ENCODE data around the gene ZBTB47.

ZBTB47 gene

GRCh38 chr3:42693530-42693930, 40.0 kb downstream of the ZBTB47 start:
- H3K27me3 ChIP-seq (ENCODE audit: insufficient read depth, low read length, poor library complexity) = no peaks in the 10 kb centered on the region
- no peak overlapping the region for H2BK15ac ChIP-seq (replicated peaks; ENCODE audit: low read depth)
- H4K5ac ChIP-seq (ENCODE audit: low read length) = no peak overlapping the region

DNA sequence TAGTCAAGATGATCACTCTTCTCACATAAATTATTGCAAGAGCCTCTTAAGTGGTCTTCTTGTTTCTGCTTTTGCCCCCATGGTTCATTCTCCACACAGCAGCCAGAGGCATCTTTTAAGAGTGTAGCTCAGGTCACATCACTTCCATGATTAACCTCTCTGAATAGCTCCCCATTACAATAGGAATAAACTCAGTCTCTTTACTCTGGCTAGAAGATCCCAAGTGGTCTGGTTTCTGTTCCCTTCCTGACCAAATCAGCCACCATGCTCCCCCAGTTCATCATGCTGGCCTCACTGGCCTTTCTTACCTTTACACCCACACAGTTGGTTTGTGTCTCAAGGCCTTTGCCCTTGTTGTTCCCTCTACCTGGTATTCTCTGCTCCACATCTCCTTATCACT, 40.9 kb downstream of the ZBTB47 start:
- Histone ChIP-seq H3K4me3 (ENCODE audit: low read length) (no peak overlapping the region), H2BK120ac (ENCODE audit: low read depth, low read length) (no peak overlapping the region), H2BK15ac (replicated peaks; ENCODE audit: low read depth) (no peak overlapping the region), H3K23ac (ENCODE audit: low read length) (no peak overlapping the region), H3K27ac (ENCODE audit: low read depth, low read length) (no peak overlapping the region), H3K79me1 (ENCODE audit: low read length) (no peaks in the 10 kb centered on the region), H3K56ac (ENCODE audit: low read length) (no peak overlapping the region), H3K4me1 (ENCODE audit: control insufficient read depth, low read depth, low read length) (no peaks in the 10 kb centered on the region), H4K8ac (ENCODE audit: low read depth, low read length) (no peak overlapping the region), H2BK5ac (ENCODE audit: low read length) (no peak overlapping the region), H3K36me3 (ENCODE audit: control insufficient read depth, insufficient read depth, low read length) (no peaks in the 10 kb centered on the region), H3K9ac (ENCODE audit: low read length) (no peak overlapping the region), H4K5ac (ENCODE audit: low read length) (no peak overlapping the region), H2AK5ac (ENCODE audit: low read length) (no peak overlapping the region), H3K79me2 (ENCODE audit: control insufficient read depth, insufficient read depth, low read length) (no peaks in the 10 kb centered on the region), H3K18ac (ENCODE audit: low read length) (no peak overlapping the region), H3K4ac (ENCODE audit: low read depth, low read length) (no peak overlapping the region), H3K27me3 (ENCODE audit: insufficient read depth, low read length, poor library complexity) (no peaks in the 10 kb centered on the region), H3K4me2 (ENCODE audit: low read length) (no peak overlapping the region)
- DNase-seq = no peak

More at GRCh38 chr3:42693530-42693930, 40.0 kb downstream of the ZBTB47 start:
- Histone ChIP-seq H3K4me2 (ENCODE audit: low read length) (no peak overlapping the region), H3K27ac (ENCODE audit: low read depth, low read length) (no peak overlapping the region), H3K23ac (ENCODE audit: low read length) (no peak overlapping the region), H2BK120ac (ENCODE audit: low read depth, low read length) (no peak overlapping the region), H4K8ac (ENCODE audit: low read depth, low read length) (no peak overlapping the region), H3K56ac (ENCODE audit: low read length) (no peak overlapping the region), H3K4me1 (ENCODE audit: control insufficient read depth, low read depth, low read length) (no peaks in the 10 kb centered on the region), H3K4ac (ENCODE audit: low read depth, low read length) (no peak overlapping the region), H2AK5ac (ENCODE audit: low read length) (no peak overlapping the region), H2BK5ac (ENCODE audit: low read length) (no peak overlapping the region), H3K9ac (ENCODE audit: low read length) (no peak overlapping the region), H3K18ac (ENCODE audit: low read length) (no peak overlapping the region), H3K4me3 (ENCODE audit: low read length) (no peak overlapping the region), H3K79me1 (ENCODE audit: low read length) (no peaks in the 10 kb centered on the region), H3K79me2 (ENCODE audit: control insufficient read depth, insufficient read depth, low read length) (no peaks in the 10 kb centered on the region), H3K36me3 (ENCODE audit: control insufficient read depth, insufficient read depth, low read length) (no peaks in the 10 kb centered on the region)
- no CpG with 5 or more reads among the region's 4 CpGs for WGBS (ENCODE audit: extremely low coverage, insufficient coverage, low lambda C conversion rate)
- no peak for DNase-seq

GRCh38 chr3:42696356-42697288, 43.1 kb downstream of the ZBTB47 start:
- Histone ChIP-seq H3K4me2 (ENCODE audit: low read length) (no peak overlapping the region), H3K27me3 (ENCODE audit: insufficient read depth, low read length, poor library complexity) (no peaks in the 10 kb centered on the region), H3K4me3 (ENCODE audit: low read length) (no peak overlapping the region), H3K27ac (ENCODE audit: low read depth, low read length) (no peak overlapping the region), H3K23ac (ENCODE audit: low read length) (no peak overlapping the region), H2BK120ac (ENCODE audit: low read depth, low read length) (no peak overlapping the region), H3K9ac (ENCODE audit: low read length) (no peak overlapping the region), H3K36me3 (ENCODE audit: control insufficient read depth, insufficient read depth, low read length) (no peaks in the 10 kb centered on the region), H4K5ac (ENCODE audit: low read length) (no peak overlapping the region), H4K8ac (ENCODE audit: low read depth, low read length) (no peak overlapping the region), H2AK5ac (ENCODE audit: low read length) (no peak overlapping the region), H3K4ac (ENCODE audit: low read depth, low read length) (no peak overlapping the region), H3K79me2 (ENCODE audit: control insufficient read depth, insufficient read depth, low read length) (no peaks in the 10 kb centered on the region), H3K56ac (ENCODE audit: low read length) (no peak overlapping the region), H3K79me1 (ENCODE audit: low read length) (no peaks in the 10 kb centered on the region), H3K18ac (ENCODE audit: low read length) (no peak overlapping the region), H2BK15ac (replicated peaks; ENCODE audit: low read depth) (no peak overlapping the region), H2BK5ac (ENCODE audit: low read length) (no peak overlapping the region), H3K4me1 (ENCODE audit: control insufficient read depth, low read depth, low read length) (no peaks in the 10 kb centered on the region)
- WGBS (ENCODE audit: extremely low coverage, insufficient coverage, low lambda C conversion rate) = no CpG with 5 or more reads among the region's 19 CpGs
- no peak for DNase-seq

DNA sequence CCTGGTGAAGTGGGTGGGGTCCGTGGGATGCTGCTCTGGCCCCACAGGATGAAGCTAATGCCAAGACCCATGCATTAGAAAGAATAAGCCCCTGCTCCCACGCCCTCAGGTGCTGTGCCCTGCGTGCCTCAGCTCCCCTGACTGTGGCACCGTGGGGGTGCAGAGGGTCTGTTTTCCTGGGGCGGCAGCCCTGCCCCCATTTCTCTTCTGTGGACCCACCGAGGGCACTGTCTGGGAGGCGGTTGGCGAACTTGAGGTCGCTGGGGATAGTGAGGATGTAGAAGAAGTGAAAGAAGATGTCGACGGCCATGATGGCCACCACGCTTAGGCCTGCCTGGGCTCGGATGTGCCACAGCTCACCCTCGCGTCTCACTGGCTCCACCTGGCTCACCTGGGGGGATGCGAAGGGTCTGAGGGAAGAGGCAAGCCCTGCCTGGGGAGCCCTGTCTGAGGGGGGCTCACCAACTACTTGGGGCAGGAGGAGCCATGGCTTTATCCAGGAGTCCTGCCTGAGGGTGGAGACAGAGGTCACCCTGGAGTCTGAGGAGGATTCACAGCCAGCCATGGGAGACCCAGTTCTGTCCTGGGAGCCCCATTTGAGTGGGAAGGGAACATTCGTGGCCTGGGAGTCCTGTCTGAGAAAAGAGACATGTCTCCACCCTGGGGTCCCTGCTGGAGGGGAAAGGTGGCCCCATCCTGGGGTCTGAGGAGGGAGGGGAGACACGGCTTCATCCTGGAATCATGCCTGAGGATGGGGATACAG, 44.0 kb downstream of the ZBTB47 start:
- DNase-seq = no peak
- Histone ChIP-seq H3K4me2 (ENCODE audit: low read length) (no peak overlapping the region), H3K56ac (ENCODE audit: low read length) (no peak overlapping the region), H3K4ac (ENCODE audit: low read depth, low read length) (no peak overlapping the region), H2AK5ac (ENCODE audit: low read length) (no peak overlapping the region), H4K8ac (ENCODE audit: low read depth, low read length) (no peak overlapping the region), H3K36me3 (ENCODE audit: control insufficient read depth, insufficient read depth, low read length) (no peaks in the 10 kb centered on the region), H3K4me3 (ENCODE audit: low read length) (no peak overlapping the region), H3K18ac (ENCODE audit: low read length) (no peak overlapping the region), H3K23ac (ENCODE audit: low read length) (no peak overlapping the region), H2BK5ac (ENCODE audit: low read length) (no peak overlapping the region), H3K79me1 (ENCODE audit: low read length) (no peaks in the 10 kb centered on the region), H3K27ac (ENCODE audit: low read depth, low read length) (no peak overlapping the region), H3K79me2 (ENCODE audit: control insufficient read depth, insufficient read depth, low read length) (no peaks in the 10 kb centered on the region), H3K9ac (ENCODE audit: low read length) (no peak overlapping the region), H3K27me3 (ENCODE audit: insufficient read depth, low read length, poor library complexity) (no peaks in the 10 kb centered on the region), H3K4me1 (ENCODE audit: control insufficient read depth, low read depth, low read length) (no peaks in the 10 kb centered on the region), H2BK15ac (replicated peaks; ENCODE audit: low read depth) (no peak overlapping the region), H4K5ac (ENCODE audit: low read length) (no peak overlapping the region), H2BK120ac (ENCODE audit: low read depth, low read length) (no peak overlapping the region)
- WGBS (ENCODE audit: extremely low coverage, insufficient coverage, low lambda C conversion rate) = no CpG with 5 or more reads among the region's 18 CpGs

DNA sequence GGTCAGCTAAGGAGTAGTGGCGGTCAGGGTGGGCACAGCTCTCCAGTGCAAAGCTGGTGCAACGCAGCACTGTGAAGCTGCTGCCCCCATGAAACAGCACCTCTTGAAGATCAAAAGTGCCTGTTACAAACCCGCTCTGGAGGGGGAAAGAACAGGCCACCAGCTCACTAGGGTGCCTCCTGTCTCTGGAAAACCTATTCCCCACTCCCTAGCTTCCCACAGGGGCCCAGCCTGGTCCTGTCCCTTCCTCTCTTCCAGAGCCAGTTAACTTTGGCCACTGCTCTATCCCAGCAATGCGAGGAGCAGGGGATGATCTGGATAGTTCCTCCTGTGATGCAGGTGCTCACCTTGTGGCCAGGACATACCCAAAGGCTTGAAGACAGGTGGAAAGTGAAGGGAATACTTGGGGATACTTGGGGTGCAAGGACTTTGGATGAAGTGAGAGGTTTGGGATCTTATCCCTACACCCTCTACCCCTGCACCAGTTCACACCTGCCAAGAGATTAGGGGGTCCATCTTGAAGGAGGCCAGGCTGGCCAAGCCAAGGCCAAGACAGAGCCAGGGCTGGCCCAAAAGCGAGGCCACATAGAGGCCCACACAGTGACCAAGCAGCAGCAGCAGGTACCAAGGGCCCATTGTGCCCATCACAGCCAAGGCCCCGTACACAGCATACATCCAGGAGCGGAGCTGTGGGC, 44.9 kb downstream of the ZBTB47 start:
- WGBS (ENCODE audit: extremely low coverage, insufficient coverage, low lambda C conversion rate) = no CpG with 5 or more reads among the region's 7 CpGs
- Histone ChIP-seq H3K23ac (ENCODE audit: low read length) (no peak overlapping the region), H2BK15ac (replicated peaks; ENCODE audit: low read depth) (no peak overlapping the region)

More for the DNA sequence above, 44.9 kb downstream of the ZBTB47 start:
- Histone ChIP-seq H3K27ac (ENCODE audit: low read depth, low read length) (no peak overlapping the region), H4K5ac (ENCODE audit: low read length) (no peak overlapping the region), H3K79me2 (ENCODE audit: control insufficient read depth, insufficient read depth, low read length) (no peaks in the 10 kb centered on the region), H3K36me3 (ENCODE audit: control insufficient read depth, insufficient read depth, low read length) (no peaks in the 10 kb centered on the region), H3K56ac (ENCODE audit: low read length) (no peak overlapping the region), H2AK5ac (ENCODE audit: low read length) (no peak overlapping the region), H3K9ac (ENCODE audit: low read length) (no peak overlapping the region), H3K4me3 (ENCODE audit: low read length) (no peak overlapping the region), H4K8ac (ENCODE audit: low read depth, low read length) (no peak overlapping the region), H3K18ac (ENCODE audit: low read length) (no peak overlapping the region), H3K79me1 (ENCODE audit: low read length) (no peaks in the 10 kb centered on the region), H3K27me3 (ENCODE audit: insufficient read depth, low read length, poor library complexity) (no peaks in the 10 kb centered on the region), H3K4me1 (ENCODE audit: control insufficient read depth, low read depth, low read length) (no peaks in the 10 kb centered on the region), H3K4ac (ENCODE audit: low read depth, low read length) (no peak overlapping the region), H3K4me2 (ENCODE audit: low read length) (no peak overlapping the region), H2BK5ac (ENCODE audit: low read length) (no peak overlapping the region), H2BK120ac (ENCODE audit: low read depth, low read length) (no peak overlapping the region)
- no peak for DNase-seq

Data from mesendoderm (in vitro differentiated cells).